Peyer's patch (tissue), 4 donors: ENCODE results near the gene EPB41L3. TPM values are rescaled to one million over a fixed set of nuclear protein-coding genes. Genes with fewer than 3 reads are reported as not detected.

ENCODE experiments used
- DNase-seq, 3 donors: peaks; one replicate each; pipeline ENCODE4 v3.0.0-alpha.2; 2017 to 2019
- H3K27ac ChIP-seq, 4 donors: fragments of 200-600 bp; sonication (generic); one replicate each; pipeline ENCODE4 v1.5.1; 2016 to 2019
- H3K27me3 ChIP-seq, 2 donors: fragments of 200-600 bp; sonication (generic); one replicate each; pipeline ENCODE4 v1.5.1; 2019
- H3K36me3 ChIP-seq, 3 donors: fragments of 200-600 bp; sonication (generic); one replicate each; pipeline ENCODE4 v1.5.1; 2016 to 2019
- H3K4me1 ChIP-seq, 4 donors: fragments of 200-600 bp; sonication (generic); one replicate each; pipeline ENCODE4 v1.5.1; 2016 to 2019
- H3K4me3 ChIP-seq, 4 donors: fragments of 200-600 bp; sonication (generic); 1 replicate in 3 of 4; 2 replicates in 1 of 4; pipeline ENCODE4 v1.5.1; 2016 to 2019; ENCODE audit warnings: mild to moderate bottlenecking in 1 of 4
- H3K9me3 ChIP-seq, 4 donors: fragments of 200-600 bp; sonication (generic); one replicate each; pipeline ENCODE4 v1.5.1; 2016 to 2019; ENCODE audit warnings: mild to moderate bottlenecking in 1 of 4
- POLR2A ChIP-seq, 2 donors: fragments of 450-650 bp; IDR thresholded peaks; one replicate each; pipeline ENCODE4 v1.5.1; 2017; ENCODE audit warnings: antibody characterized with exemption in 2 of 2, mild to moderate bottlenecking in 2 of 2, moderate library complexity in 2 of 2
- total RNA-seq, 4 donors: library from RNA; depleted of rRNA; stranded (reverse); fragments of >200 nt; gene quantifications; one replicate each; pipeline ENCODE4 v1.1.0, GENCODE V29; 2016
- TF ChIP-seq, protein P1 (sequence below), 6 experiments: fragments of 450-650 bp in 4 of 6; fragments of 200-600 bp in 2 of 6; sonication (generic) in 1 of 6; IDR thresholded peaks; one replicate each; pipeline ENCODE4 v1.5.1; 2017 to 2019; ENCODE audit warnings: antibody characterized with exemption in 6 of 6, mild to moderate bottlenecking in 3 of 6, moderate library complexity in 1 of 6

The EPB41L3 gene
- total RNA-seq, 4 donors from 2014 or later, result 234 to 251 (median 248) TPM

GRCh38 chr18:5519448-5520298, 24.1 kb downstream of the EPB41L3 start:
- H3K27ac ChIP-seq, result no peak overlapping the region
- no peaks in the 10 kb centered on the region for H3K9me3 ChIP-seq
- TF ChIP-seq POLR2A (IDR thresholded peaks at IDR 0.05), result no peak
- TF ChIP-seq, protein P1, sequence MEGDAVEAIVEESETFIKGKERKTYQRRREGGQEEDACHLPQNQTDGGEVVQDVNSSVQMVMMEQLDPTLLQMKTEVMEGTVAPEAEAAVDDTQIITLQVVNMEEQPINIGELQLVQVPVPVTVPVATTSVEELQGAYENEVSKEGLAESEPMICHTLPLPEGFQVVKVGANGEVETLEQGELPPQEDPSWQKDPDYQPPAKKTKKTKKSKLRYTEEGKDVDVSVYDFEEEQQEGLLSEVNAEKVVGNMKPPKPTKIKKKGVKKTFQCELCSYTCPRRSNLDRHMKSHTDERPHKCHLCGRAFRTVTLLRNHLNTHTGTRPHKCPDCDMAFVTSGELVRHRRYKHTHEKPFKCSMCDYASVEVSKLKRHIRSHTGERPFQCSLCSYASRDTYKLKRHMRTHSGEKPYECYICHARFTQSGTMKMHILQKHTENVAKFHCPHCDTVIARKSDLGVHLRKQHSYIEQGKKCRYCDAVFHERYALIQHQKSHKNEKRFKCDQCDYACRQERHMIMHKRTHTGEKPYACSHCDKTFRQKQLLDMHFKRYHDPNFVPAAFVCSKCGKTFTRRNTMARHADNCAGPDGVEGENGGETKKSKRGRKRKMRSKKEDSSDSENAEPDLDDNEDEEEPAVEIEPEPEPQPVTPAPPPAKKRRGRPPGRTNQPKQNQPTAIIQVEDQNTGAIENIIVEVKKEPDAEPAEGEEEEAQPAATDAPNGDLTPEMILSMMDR (IDR thresholded peaks at IDR 0.05), result no peak
- H3K4me1 ChIP-seq, result peaks cover 0 to 7% (median 0%) of the 10 kb centered on the region in 4 donors
- DNase-seq, result no peak
- no peaks in the 10 kb centered on the region for H3K36me3 ChIP-seq
- no peak overlapping the region for H3K4me3 ChIP-seq
- H3K27me3 ChIP-seq, result no peaks in the 10 kb centered on the region

- no peak for TF ChIP-seq POLR2A (IDR thresholded peaks at IDR 0.05)
- TF ChIP-seq, protein P1 (IDR thresholded peaks at IDR 0.05), result no peak
Observed at GRCh38 chr18:5518899-5519371, 24.9 kb downstream of the EPB41L3 start.

GRCh38 chr18:5518179-5518770, 25.5 kb downstream of the EPB41L3 start:
- Histone ChIP-seq H3K9me3 (no peaks in the 10 kb centered on the region), H3K36me3 (no peaks in the 10 kb centered on the region), H3K4me1 (peaks cover 0 to 14% (median 0%) of the 10 kb centered on the region in 4 donors), H3K27ac (no peak overlapping the region), H3K27me3 (no peaks in the 10 kb centered on the region), H3K4me3 (no peak overlapping the region)
- no peak for DNase-seq
- TF ChIP-seq POLR2A (IDR thresholded peaks at IDR 0.05), result no peak
- TF ChIP-seq, protein P1 (IDR thresholded peaks at IDR 0.05), result no peak

More at GRCh38 chr18:5518899-5519371, 24.9 kb downstream of the EPB41L3 start:
- peaks cover 0 to 11% (median 0%) of the 10 kb centered on the region in 4 donors for H3K4me1 ChIP-seq
- no peaks in the 10 kb centered on the region for H3K9me3 ChIP-seq
- DNase-seq, result no peak
- no peaks in the 10 kb centered on the region for H3K36me3 ChIP-seq
- H3K27me3 ChIP-seq, result no peaks in the 10 kb centered on the region
- H3K27ac ChIP-seq, result no peak overlapping the region
- H3K4me3 ChIP-seq, result no peak overlapping the region

GRCh38 chr18:5516841-5517240, 27.0 kb downstream of the EPB41L3 start:
- no peak overlapping the region for H3K4me3 ChIP-seq
- H3K4me1 ChIP-seq, result peaks cover 0 to 14% (median 0%) of the 10 kb centered on the region in 4 donors
- H3K27ac ChIP-seq, result peak overlapping the region in 1 of 4 donors; percentile 0
- no peak for DNase-seq
- H3K36me3 ChIP-seq, result no peaks in the 10 kb centered on the region
- TF ChIP-seq, protein P1 (IDR thresholded peaks at IDR 0.05), result no peak
- no peak for TF ChIP-seq POLR2A (IDR thresholded peaks at IDR 0.05)
- no peaks in the 10 kb centered on the region for H3K27me3 ChIP-seq
- no peaks in the 10 kb centered on the region for H3K9me3 ChIP-seq

GRCh38 chr18:5515011-5515784, 28.6 kb downstream of the EPB41L3 start:
- Histone ChIP-seq H3K27me3 (no peaks in the 10 kb centered on the region), H3K36me3 (no peaks in the 10 kb centered on the region), H3K9me3 (no peaks in the 10 kb centered on the region), H3K4me1 (peaks cover 0 to 14% (median 0%) of the 10 kb centered on the region in 4 donors), H3K27ac (peak overlapping the region in 2 of 4 donors; percentile 12 to 44), H3K4me3 (no peak overlapping the region)
- TF ChIP-seq, protein P1 (IDR thresholded peaks at IDR 0.05), result no peak
- no peak for TF ChIP-seq POLR2A (IDR thresholded peaks at IDR 0.05)
- DNase-seq, result no peak
